Stimulated activated CD8-positive, alpha-beta memory T cell treated with anti-CD3 and anti-CD28 coated beads, Interleukin-7, amount 100 ng/mL, for 24 hours (primary cell): Measurements from ENCODE around the gene MFSD11.
"Not testable (repeated sequence)": the region's sequence is repeated elsewhere in the genome, so short reads cannot be mapped to it uniquely, and the experiment has no call there.

Experiments
- DNase-seq: peaks from one replicate; pipeline ENCODE4 v3.0.0-alpha.2; 2020; ENCODE audit warnings: low read depth

MFSD11 gene

DNA sequence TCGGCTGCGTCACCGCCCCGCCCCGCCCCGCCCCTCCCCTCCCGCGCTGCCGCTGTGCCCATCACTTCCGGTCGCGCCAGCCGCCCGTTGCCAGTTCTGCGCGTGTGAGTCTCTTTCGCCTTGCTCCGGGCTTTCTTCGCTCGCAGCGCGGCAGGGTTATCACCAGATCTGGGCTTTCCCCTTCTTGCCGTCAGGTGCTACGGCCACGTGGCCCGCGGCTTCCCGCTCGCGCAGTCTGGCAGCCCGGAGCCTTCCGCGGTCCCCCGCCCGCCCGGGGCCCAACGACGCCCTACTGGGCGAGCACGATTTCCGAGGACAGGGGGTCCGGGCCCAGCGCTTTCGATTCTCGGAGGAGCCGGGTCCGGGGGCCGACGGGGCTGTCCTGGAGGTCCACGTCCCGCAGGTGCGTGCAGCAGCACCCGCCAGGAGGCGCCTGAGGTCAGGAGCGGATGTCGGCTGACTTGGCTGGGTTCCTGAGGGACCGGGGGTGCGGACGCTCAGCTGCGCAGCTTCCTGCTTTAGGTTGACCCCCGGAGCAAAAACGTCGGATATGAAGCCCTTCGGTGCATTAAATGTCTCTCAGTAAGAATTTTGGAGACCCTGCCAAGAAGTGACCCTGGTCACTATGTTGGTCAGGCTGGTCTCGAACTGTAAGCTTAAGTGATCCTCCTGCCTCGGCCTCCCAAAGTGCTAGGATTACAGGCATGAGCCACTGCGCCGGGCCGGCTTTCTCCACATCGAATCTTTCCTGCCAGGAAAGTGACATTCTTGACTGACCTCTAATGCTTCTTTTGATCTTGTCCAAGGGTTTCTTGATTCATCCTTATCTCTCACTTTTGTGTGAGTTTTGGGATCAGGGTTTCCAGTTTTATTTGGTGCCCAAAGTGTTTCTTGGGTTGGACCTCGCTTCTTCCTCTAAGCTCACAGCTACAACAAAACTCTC lies 10.9 kb upstream of the MFSD11 start, which contains the start of gene METTL23:
Gene METTL23 (plus strand): TSS at position 64 of the 943 bp plus-strand sequence. CDS start 2,872 bp downstream, outside the sequence.
- DNase-seq, result peak; percentile 61

DNA sequence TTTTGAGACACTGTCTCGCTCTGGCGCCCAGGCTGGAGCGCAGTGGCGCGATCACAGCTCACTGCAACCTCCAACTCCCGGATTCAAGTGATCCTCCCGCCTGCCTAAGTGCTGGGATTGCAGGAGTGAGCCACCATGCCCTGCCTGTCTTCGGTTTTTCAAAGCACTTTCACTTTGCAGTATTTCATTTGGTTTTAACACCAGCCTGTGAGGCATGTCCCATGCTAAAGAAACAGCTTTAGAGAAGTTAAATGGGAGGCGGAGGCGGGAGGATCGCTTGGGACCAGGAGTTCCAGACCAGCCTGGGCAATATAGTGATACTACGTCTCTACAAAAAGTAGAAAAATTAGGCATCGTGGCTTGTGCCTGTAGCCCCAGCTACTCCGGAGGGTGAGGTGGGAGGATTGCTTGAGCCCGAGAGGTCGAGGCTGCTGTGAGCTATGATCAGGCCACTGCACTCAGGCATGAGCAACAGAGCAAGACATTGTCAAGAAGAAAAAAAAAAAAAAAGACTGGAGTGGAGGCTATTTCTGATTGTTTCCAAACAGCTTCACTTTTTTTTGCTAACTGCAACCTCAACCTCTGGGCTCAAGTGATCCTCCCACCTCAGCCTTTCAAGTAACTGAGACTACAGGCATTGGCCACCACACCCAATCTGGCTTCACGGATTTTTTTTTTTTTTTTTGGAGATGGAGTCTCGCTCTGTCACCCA lies 10.0 kb upstream of the MFSD11 start:
- no peak for DNase-seq

DNA sequence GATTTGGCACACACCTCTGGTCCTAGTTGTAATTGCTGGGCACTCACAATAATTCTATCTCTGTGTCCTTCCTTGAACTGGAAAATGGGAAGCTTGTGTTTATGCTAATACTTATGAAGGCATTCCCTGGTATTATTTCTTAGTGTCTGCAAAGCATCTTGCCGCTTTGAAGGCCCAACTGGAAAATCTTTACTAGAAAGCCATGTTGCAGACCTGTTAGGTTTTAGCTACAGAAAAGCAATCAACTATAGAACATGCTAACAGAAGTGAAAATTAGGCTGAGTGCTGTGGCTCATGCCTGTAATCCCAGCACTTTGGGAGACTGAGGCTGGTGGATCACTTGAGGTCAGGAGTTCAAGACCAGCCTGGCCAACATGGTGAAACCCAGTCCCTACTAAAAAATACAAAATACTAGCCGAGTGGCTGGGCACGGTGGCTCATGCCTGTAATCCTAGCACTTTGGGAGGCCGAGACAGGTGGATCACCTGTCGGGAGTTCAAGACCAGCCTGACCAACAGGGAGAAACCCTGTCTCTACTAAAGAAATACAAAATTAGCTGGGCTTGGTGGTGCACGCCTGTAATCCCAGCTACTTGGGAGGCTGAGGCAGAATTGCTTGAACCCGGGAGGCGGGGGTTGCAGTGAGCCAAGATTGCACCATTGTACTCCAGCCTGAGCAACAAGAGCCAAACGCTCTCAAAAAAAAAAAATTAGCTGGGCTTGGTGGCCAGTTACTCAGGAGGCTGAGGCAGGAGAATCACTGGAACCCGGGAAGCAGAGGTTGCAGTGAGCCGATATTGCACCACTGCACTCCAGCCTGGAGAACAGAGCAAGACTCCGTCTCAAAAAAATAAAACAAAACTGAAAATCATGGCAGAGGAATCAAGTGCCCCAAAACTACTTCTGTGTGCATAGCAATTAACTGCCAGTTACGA lies 5.9 kb upstream of the MFSD11 start:
- not testable (repeated sequence) for DNase-seq

DNA sequence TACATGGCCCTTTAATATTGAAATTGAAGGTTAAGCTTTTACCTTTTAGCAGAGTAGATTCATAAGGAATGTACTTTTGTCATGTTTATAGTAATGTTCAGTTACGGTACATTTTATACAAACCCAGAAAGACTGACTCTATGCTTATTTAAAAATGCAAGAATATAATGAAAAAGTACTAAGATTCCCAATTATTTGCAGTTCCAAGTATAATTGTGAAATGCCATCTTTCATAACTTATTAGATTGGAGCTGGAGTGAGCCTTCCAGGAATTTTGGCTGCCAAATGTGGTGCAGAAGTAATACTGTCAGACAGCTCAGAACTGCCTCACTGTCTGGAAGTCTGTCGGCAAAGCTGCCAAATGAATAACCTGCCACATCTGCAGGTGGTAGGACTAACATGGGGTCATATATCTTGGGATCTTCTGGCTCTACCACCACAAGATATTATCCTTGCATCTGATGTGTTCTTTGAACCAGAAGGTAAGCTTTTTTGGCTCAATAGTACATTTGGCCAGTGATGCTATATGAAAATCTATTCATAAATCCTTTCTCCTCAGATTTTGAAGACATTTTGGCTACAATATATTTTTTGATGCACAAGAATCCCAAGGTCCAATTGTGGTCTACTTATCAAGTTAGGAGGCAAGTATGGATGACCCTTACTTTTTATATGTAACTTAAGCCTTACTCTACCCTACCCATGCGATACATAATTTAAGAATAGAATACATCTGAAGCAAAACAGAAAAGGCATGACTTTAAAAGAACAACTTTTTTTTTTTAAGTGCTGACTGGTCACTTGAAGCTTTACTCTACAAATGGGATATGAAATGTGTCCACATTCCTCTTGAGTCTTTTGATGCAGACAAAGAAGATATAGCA lies 4.9 kb upstream of the MFSD11 start:
- no peak for DNase-seq

DNA sequence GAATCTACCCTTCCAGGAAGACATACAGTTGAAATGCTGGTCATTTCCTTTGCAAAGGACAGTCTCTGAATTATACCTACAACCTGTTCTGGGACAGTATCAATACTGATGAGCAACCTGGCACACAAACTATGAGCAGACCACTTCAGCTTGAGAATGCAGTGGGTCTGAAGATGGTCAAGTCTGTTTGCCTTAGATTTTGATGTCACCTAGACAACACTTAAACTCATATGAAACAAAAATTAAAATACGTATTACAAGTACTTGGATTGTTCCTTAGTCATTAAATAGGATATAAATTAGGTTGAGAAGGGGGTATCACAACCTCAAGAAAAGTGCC lies 4.3 kb upstream of the MFSD11 start:
- no peak for DNase-seq

DNA sequence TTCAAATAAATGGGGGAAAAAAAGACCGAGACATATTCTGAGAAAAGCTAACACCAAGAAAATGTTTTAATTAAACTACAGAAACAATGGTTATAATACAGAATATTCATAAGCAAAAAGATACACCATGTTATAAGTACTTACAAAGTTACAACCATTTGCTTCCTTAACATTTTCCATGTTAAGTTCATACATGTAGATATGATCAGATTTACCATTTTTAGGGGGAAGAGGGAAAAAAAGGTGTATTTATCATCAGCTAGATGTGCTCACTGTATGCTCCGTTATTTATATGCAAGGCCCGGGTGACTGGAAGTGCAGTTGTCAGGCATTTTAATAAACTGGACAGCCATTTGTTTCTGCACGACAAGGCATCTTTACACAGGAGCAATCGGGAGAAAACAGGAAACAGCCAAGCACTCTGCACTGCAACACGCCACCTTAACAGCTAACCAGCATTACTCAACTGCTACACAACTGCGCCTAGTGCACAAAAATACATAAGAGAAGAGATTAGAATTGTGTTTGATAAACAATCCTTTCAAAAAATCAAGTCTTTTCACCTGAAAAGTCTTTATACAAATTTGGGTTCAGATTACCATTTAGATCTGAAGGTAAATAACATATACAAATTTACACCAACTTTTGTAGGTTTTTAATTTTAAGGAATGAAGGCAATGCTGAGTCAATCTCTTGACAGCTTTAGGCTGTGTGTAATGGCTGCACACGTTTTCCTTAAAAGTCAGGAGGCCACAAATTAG lies 3.7 kb upstream of the MFSD11 start:
- DNase-seq, result no peak

DNA sequence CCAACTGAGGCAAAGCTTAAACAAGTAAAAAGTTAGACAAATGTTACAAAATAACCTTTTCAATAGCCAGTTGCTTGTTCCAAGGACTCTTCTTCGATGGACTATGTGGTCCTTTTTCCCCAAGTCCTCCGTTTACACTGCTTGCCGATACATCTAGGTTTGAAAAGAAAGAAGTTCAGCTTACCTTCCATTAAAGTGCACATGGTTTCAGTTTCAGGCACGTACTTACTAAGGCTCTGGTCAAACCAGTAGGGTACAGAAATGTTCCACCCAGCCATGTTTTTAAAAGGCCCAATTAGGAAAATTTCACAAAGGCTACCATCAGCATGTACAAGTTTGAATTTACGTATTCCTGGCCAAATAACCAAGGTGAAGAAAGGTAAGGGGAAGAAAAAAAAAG lies 2.9 kb upstream of the MFSD11 start:
- no peak for DNase-seq

DNA sequence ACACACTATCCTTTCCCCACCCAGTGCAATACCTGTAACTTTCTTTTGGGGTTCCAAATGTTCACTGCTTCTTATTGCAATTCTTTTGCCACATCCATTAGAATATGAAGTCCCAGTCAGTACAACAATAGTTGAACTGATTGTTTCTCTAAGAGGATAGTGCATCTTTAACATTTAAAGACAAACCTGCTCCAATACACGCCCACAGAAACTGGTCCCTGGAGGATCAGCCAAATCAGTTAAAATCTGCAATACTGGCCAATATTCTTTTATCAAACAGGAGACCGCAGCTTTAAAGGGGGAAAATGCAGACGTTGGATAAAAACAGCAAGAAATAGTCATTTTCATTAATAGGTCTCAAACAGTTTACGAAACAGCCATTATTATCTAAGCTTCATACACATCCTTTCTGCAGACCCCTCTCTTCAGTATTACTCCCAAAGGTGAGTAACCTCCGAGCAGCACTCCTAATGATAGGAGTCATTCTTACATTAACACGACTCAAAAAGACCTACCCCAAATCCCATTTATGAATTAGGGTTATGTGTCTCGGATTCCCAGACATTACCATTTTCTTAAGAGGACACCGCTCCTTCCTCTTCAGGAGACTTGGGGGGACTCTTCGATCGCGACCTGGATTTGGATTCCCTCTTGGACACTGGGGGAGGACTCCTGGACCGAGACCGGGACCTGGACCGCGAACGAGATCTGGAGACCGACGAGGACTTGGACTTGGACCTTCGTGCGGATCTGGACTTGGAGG lies 2.2 kb upstream of the MFSD11 start:
- no peak for DNase-seq

DNA sequence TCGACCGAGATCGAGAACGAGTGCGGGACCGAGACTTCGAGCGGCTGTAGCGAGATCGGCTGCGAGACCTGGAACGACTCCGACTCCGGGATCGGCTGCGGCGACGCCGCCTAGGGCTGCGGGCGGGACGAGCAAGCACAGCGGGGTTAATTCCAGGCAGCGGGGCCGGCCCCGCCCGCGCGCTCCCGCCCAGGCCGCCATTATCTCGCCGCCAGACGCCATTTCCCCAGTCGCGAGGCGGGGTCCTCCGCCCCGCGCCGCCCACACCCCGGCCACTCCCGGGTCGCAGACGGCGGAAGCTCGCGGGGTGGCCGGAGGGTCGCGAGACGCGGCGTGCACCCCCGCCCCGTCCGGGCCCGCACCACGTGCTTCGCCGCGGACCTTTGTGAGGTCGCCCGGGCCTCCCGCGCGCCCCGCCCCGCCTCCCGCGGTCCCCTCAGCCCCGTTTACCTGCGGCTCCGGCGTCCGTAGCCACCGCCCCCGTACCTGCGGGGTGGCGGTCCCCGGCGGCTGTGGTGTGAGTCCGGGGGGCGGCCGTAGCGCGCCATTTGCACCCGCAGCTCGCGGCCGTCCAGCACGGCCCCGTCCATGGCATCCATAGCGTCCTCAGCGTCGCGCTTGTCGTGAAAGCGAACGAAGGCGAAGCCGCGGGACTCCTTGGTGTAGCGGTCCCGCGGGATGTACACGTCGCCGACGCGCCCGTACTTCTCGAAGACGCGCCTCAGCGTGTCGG lies 1.4 kb upstream of the MFSD11 start:
- peak; percentile 39 for DNase-seq

DNA sequence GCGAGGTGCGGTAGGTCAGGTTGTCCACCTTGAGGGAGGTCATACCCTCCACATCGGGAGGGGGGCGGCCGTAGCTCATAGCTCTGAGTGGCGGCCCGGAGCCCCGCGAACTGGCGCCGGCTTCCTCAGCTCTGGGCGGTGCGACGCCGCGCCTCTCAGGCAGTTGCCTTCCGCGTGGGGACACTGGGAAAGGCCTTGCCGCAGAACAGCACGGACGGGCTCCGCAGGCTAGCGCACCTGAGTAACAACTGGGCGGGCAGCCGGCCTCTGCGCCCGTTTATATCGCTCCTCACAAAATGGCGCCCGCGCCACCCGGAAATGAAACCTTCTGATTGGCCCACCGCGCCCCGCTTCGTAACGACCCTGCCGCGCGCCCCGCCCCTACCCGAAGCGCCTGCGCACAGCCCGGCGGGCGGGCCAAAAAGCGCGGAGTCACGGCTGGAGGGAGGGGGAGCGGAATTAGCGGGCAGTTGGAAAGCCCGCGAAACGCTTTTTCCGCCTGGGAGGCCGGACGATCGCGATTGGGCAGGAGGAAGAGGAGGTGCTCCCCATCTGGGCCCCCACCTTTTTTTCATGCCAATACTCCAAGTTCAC lies 740 bp upstream of the MFSD11 start, which contains the start of gene SRSF2:
Gene SRSF2 (minus strand): TSS at position 250 of the 594 bp plus-strand sequence. CDS start 171 bp downstream, at position 79.
- DNase-seq, result peak; percentile 92

DNA sequence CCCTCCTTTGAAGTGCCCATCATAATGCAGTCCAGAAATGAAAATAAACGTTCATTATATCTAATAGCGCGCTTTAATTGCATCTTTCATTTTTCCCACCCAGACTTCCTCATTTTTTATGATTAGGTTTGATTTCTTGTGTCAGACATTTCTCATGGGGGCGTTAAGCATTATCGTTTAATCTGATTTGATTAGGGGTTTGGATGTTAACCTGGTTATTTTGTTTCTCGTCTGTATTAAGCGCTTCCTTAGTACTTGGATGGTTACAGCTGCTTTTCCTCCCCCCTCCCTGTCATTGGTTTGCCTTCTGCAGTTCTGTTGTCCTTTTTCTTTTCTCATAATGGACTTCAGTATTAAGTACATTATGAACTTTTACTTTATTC lies 540 bp downstream of the MFSD11 start:
- no peak for DNase-seq

DNA sequence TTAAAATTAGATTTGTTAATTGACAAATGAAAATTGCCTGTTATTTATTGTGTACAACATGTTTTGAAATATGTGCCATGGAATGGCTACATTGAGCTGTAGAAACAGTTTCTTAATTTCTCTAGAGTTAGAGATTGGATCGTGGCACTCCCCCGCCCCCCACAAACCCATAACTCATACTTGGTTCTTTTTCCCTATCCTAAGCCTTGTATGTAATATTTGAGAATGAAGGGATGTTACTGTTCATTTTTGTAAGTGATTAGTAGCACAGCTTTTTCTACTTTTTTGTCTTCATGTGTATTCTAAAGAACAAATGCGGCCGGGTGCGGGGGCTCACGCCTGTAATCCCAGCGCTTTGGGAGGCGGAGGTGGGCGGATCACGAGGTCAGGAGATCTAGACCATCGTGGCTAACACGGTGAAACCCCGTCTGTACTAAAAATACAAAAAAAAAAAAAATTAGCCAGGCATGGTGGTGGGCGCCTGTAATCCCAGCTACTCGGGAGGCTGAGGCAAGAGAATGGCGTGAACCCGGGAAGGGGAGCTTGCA lies 1.7 kb downstream of the MFSD11 start:
- DNase-seq, result not testable (repeated sequence)

DNA sequence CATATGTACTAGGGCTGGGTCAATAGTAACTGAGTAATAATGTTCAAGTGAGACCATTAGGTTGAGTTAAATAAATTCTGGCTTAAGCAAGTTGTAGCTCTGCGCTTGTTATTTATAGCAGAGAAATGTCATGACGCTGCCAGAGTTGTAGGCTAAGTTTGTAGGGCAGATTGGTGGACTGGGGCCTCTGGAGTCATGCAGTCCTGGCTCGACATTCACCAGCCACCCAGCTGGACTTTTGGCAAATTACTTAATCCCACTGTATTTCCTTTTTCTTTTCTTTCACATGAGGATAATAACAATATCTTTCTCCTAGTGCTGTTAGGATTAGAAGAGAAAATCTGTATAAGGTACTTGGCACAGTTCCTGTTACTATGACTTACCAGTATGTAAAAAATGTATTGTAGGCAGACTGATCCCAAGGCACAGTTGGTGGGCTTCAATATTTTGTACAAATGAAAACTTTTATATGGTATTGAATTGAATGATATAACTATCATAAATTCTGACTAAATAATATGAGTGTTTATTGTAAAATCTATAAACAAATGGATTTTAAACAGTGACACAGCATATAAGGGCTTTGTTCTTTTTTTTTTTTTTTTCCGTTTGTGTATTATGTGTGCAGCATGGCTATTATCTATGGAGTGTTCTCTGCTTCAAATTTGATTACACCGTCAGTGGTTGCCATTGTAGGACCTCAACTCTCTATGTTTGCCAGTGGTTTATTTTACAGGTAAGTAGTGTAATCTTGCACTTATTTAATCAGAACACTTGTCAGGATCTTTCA lies 2.6 kb downstream of the MFSD11 start:
- DNase-seq, result no peak

DNA sequence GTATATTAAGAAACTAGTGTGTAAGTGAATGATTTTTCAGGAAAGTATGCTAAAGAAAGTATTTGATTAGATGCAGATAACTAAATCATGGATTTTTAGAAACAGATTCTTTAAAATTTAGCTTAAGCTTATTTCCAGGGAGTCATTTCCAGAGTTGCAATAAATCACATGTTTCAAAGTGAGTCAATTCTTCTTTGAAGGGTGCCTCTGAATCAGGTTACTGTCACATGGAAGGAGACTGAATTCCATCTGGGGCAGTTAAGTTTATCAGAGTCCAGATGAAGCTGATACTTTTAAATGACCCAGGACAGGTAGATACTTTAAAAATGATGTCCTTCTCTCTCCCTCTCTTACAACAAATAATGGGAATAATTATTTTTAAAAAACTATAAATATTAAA lies 5.0 kb downstream of the MFSD11 start:
- no peak for DNase-seq

DNA sequence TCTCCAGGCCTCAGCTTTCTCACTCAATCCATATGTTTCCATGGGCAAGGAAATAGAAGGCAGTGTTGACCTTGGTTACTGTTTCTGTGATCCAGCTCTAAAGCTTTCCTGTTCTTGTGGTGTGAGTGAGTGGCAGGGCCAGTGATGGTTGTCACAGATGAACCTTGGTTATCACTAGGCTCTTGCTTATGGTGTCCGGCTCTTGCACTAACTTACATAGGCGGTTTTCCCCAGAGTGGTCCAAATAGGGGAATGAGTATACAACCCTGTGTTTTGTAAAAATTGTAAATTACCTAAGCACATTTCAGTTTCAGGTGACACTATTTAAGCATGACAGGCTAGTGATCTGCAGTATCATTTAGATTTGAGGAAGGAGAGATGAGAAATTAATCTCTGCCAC lies 6.8 kb downstream of the MFSD11 start:
- DNase-seq, result no peak

DNA sequence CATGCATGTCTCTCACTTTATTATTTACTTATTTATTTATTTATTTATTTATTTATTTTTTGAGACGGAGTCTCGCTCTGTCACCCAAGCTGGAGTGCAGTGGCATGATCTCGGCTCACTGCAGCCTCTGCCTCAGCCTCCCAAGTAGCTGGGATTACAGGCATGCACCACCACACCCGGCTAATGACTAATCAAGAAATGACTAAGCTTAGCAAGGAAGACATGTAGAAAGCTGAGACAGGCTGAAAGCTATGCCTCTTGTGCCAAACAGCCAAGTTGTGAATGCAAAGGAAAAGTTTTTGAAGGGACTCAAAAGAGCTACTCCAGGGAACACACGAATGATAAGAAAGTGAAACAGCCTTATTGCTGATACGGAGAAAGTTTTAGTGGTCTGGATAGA lies 7.9 kb downstream of the MFSD11 start:
- not testable (repeated sequence) for DNase-seq

DNA sequence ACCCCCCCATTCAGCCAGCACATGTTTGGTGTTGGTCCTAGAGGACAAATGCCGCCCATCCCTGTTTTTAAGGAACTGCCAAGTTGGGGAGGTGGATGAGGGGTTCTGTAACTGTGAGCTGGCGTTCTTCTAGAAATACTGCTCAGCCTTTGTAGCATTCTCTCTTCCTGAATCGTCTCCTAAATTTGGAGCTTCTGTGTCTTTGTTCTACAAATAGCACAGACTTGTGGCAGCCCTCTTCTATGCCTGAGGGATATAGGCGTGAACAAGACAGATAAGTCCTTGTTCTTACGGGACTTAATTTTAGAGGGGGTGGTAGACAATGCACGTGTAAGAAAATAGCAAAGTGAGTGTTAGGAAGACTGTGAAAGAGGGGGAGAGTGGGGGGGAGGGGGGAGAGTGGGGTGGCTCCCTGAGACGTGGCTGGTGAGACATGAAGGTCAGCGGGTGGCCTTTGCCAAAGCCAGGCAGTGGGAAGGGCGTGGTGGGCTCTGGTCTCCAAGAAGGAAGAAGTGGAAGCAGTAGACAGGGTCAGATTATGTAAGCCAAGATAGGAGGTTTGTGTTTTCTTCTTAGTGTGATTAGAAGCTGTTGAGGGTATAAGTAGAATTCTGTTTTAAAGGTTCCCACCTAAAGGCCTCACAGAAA lies 9.9 kb downstream of the MFSD11 start:
- DNase-seq, result no peak
